ENCODE data around the gene NDUFS2.
A peak's percentile ranks its signal among the peaks of the same experiment; 100 is the strongest.

The NDUFS2 gene

GRCh38 chr1:161201836-161202712 lies at the start of gene NDUFS2:
Gene NDUFS2, plus strand, starts transcription at chr1:161202367. Its CDS starts 19 bp downstream, at chr1:161202386.
- peak within 1 kb of the TSS; percentile 91 for H3K27ac ChIP-seq
- DNase-seq (ENCODE audit: low read depth, low spot score): peak; percentile 94

- peak overlapping the region; percentile 96 for H3K27ac ChIP-seq
Measured at GRCh38 chr1:161153176-161153575, 49.0 kb upstream of the NDUFS2 start.

GRCh38 chr1:161153682-161154337 lies 48.4 kb upstream of the NDUFS2 start, which contains the start of gene UFC1:
Gene UFC1, plus strand, starts transcription at chr1:161153978. Its CDS starts 20 bp downstream, at chr1:161153998.
- peak within 1 kb of the TSS; percentile 96 for H3K27ac ChIP-seq

More at GRCh38 chr1:161153176-161153575, 49.0 kb upstream of the NDUFS2 start:
- DNase-seq (ENCODE audit: low read depth, low spot score): no peak

GRCh38 chr1:161157867-161158266 lies 44.3 kb upstream of the NDUFS2 start:
- DNase-seq (ENCODE audit: low read depth, low spot score): no peak
- peak overlapping the region; percentile 48 for H3K27ac ChIP-seq

More at GRCh38 chr1:161153682-161154337, 48.4 kb upstream of the NDUFS2 start, which contains the start of gene UFC1:
- peak; percentile 69 for DNase-seq (ENCODE audit: low read depth, low spot score)

GRCh38 chr1:161158316-161159010 lies 43.7 kb upstream of the NDUFS2 start:
- DNase-seq (ENCODE audit: low read depth, low spot score): no peak
- H3K27ac ChIP-seq: peak overlapping the region; percentile 48

DNA sequence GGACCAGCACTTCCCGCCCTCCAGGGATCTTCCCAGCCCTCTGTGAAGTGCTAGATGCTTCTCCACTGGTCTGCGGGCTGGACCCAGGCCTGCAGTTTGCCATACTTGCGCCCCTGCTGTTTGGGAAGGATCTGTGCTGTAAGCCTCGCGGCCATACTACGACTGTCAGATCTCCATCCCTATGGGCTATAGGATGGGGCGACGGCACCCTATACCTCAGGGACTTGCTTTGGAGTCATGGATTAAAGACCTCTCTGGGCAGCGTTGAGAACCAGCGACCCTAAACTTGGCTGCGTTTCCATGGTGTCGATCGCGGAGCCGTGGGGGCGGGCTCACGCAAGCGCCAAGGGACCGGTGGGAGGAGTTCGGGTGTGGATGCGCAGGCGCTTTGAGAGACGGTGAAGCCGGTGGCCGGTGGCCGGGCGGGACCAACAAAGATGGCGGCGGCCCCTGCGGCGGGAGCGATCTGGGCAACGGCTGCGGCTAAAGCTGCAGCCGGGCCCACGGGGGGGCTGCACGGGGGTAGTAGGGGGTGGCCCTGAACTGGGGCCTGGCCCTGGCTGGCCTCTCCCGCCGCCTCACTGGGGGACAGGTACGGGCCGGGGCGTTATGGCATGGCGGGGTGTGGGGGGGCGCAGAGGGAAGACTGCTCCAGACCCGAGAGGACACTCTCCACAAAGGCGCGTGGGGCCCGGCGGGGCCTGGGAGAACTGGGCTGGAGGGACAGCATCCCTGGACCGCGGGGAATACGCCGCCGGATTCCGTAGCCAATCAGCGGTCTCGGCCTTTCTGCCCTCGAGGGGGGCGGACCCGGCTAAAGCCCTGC lies 42.9 kb upstream of the NDUFS2 start, which contains the start of gene USP21:
USP21 (plus strand) TSS at position 414 of the 826 bp plus-strand sequence. CDS start 1,141 bp downstream, outside the sequence.
- no peak for DNase-seq (ENCODE audit: low read depth, low spot score)
- peak within 1 kb of the TSS; percentile 48 for H3K27ac ChIP-seq

- no peak for DNase-seq (ENCODE audit: low read depth, low spot score)
- H3K27ac ChIP-seq: no peak overlapping the region
Measured at GRCh38 chr1:161159913-161160243, 42.3 kb upstream of the NDUFS2 start.

- H3K27ac ChIP-seq: no peak overlapping the region
- DNase-seq (ENCODE audit: low read depth, low spot score): no peak
Measured at GRCh38 chr1:161160671-161161145, 41.5 kb upstream of the NDUFS2 start.

- no peak overlapping the region for H3K27ac ChIP-seq
- DNase-seq (ENCODE audit: low read depth, low spot score): no peak
Measured at GRCh38 chr1:161161652-161162051, 40.5 kb upstream of the NDUFS2 start.

GRCh38 chr1:161162052-161162451 lies 40.1 kb upstream of the NDUFS2 start:
- H3K27ac ChIP-seq: no peak overlapping the region
- no peak for DNase-seq (ENCODE audit: low read depth, low spot score)

GRCh38 chr1:161162806-161163205 lies 39.4 kb upstream of the NDUFS2 start:
- no peak for DNase-seq (ENCODE audit: low read depth, low spot score)
- no peak overlapping the region for H3K27ac ChIP-seq

DNA sequence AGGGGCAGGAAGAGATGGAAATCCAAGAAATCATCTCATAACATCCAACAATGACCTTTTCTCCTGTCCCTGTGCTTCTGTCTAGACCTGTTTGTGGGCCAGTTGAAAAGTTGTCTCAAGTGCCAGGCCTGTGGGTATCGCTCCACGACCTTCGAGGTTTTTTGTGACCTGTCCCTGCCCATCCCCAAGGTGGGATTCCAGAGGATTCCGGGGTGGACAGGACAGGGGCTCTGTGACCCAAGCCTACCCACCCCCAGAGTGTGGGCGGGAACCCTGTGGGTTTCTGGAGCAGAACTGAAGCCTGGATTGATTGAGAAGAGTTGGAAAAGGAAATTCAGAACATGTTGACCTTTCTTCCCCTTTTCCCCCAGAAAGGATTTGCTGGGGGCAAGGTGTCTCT lies 38.4 kb upstream of the NDUFS2 start:
- no peak overlapping the region for H3K27ac ChIP-seq
- no peak for DNase-seq (ENCODE audit: low read depth, low spot score)

GRCh38 chr1:161164901-161165610 lies 37.1 kb upstream of the NDUFS2 start:
- H3K27ac ChIP-seq: peak overlapping the region; percentile 56
- DNase-seq (ENCODE audit: low read depth, low spot score): no peak

- peak; percentile 94 for DNase-seq (ENCODE audit: low read depth, low spot score)
- H3K27ac ChIP-seq: peak within 1 kb of the TSS; percentile 56
Measured at GRCh38 chr1:161165742-161166668, 36.2 kb upstream of the NDUFS2 start, which contains the start of gene PPOX. Gene PPOX, plus strand, starts transcription at chr1:161166426. Its CDS starts 422 bp downstream, at chr1:161166848.

- no peak for DNase-seq (ENCODE audit: low read depth, low spot score)
- H3K27ac ChIP-seq: peak overlapping the region; percentile 56
Measured at GRCh38 chr1:161166669-161167548, 35.3 kb upstream of the NDUFS2 start.

DNA sequence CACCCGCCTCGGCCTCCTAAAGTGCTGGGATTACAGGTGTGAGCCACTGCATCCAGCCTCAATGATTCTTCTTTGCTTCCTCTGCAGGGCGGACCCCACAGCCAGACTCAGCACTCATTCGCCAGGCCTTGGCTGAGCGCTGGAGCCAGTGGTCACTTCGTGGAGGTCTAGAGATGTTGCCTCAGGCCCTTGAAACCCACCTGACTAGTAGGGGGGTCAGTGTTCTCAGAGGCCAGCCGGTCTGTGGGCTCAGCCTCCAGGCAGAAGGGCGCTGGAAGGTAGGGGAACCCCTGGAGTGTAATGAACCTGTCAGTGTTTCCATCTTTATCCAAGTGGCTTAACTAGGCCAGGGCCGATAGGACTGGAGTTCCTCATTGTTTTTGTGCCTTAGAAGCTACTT lies 33.3 kb upstream of the NDUFS2 start:
- no peak overlapping the region for H3K27ac ChIP-seq
- no peak for DNase-seq (ENCODE audit: low read depth, low spot score)

- no peak overlapping the region for H3K27ac ChIP-seq
- DNase-seq (ENCODE audit: low read depth, low spot score): no peak
Measured at GRCh38 chr1:161171191-161171590, 31.0 kb upstream of the NDUFS2 start.
